NCI-H82 (cell line): ENCODE data around the gene SHB.
"Not testable (repeated sequence)": the region's sequence is repeated elsewhere in the genome, so short reads cannot be mapped to it uniquely, and the experiment has no call there.

Experiments used
- DNase-seq: peaks from one replicate; lab custom pipeline; 2025; lab: John Stamatoyannopoulos, UW

The SHB gene

DNA sequence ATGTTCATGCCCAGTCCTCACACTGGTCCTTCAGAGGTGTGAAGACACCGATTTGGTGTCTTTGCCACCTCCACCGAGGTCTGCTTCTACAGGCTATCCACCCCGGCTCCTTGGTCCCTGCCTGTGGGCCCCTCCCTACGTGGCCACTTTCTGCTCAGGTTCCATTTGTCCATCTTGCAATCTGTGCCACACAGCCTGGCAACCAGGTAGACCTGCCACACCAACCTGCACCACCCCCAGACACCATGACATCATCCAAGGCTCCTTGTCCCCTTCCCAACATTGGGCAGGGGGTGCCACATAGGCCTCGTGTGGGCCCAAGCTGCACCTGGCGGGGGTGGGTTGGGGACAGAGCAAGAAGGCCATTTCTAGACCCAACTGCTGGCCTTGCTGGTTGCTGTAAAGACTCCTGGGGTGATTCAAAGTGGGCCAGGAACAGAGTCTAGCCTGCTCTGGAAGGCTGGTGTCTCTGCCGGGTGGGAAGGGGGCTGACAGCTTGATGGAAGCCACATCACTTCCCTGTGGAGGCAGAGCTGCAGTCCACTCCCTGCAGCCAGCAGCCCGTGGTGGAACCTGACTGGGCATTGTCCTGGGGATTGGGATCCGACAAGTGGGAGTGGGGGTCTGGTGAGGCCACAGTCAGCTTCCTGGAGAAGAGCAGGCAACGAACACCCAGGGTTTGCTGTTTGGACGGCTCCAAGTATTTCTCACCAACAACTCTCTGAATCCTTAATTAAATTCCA, 99.3 kb downstream of the SHB start:
- no peak for DNase-seq

DNA sequence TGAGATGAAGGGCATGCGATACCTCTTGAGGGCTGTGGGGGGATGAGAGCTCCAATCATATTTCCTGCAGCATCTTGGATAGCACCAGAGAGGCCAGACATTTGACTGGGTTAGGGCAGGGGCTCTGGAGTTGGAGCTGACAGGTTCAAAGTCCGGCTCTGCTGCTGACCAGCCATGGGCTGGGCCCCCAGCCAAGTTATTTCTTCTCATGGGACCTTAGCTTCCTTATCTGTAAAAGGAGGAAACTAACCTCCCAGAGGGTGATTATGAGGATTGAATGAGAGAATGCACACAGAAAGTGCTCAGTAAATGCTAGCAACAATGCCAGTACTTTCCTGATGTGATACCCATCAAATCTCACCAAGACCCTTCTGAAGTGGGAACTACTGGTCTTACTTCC, 99.9 kb downstream of the SHB start:
- no peak for DNase-seq

DNA sequence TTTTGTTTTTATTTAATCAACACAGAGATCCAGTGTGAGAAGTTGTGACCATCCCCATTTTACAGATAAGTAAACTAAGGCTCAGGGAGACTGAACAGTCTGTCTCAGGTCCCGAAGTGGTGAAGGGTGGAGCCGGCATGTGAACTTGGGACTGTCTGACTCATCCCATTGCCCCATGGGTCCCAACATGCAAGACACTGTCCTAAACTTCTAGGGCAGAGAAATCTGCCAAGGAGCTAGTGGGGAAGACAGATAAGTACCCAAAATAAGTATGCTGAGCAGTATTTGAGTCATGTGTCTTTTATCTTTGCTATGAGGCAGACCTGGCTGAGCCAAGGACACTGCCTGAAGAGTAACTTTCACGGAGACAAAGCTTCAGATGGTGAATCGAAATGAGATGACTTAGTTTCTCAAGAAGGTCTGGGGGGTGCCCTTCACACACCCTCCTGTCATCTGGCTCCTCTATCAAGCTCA, 100.8 kb downstream of the SHB start:
- no peak for DNase-seq

DNA sequence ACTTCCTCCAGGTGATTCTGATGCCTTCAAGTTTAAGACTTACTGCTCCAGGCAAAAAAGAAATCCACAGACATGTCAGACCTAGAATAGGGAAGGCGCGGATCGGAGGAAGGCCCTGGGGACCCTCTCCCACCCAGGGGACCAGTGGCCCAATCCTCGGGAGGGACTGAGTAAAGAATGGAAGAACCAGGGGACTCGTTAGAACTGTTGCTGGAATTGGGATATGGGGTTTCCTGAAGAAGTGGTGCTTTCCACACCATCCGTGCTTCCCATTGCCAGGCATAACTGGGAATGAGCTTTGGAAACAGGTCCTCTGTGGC, 101.3 kb downstream of the SHB start:
- DNase-seq: no peak

DNA sequence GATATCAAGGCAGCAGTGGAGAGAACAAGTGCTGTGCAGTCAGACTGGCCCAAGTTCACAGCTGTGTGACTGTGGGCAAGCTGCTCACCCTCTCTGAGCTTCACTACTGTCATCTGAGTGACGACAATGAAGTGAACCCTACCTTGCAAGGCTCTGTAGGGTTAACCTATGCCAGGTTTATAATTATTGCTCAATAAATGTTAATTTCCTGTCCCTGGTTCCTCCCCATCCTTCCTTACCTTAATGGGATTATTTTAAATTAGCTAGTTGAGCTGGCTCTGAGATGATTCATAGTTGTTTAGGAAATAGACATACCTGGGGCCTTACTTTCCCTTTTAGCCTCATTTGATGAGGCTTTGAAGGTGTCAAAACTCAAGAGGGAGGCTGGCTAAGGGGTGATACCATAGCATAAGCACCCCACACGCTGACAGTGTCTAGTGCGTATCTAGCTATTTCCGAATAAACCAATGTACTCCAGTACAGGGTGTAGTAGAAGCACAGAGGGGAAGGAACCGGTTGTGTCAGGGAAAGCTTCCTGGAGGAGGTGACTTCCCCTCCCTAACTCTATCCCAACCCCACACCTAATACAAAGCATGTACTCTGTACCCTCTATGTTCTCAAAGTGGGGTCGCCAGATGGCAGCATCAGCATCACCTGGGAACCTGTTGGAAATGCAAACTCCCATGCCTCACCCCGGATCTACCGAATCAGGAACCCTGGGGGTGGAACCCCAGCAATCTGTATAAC, 101.8 kb downstream of the SHB start:
- DNase-seq: no peak

DNA sequence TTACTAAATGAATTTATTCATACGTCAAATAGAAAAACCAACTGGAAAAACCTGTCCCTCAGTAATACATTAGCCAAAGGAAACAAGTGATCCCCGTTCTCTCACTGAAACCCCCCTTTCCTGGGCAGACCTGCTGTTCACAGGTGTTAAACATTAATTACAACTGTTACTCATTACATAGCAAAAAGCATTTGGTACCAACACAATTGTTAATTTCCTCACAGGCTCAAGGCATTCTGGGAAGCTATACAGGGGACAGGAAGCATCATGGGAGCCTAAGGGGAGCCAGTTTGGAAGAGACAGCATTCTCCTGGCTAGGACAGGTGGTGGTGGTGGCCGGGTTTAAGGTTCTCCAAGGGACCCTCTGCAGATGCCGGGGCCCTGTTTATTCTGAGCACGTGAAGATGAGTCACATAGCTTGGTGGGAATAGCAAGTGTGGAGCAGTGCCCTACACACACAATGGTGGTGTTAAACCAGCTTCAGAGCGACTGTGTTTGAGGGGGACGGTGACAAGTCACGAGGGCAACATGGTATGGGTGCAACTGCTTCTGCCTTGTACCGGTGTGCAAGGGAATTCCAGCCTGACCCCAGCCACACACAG, 102.5 kb downstream of the SHB start:
- DNase-seq: no peak

DNA sequence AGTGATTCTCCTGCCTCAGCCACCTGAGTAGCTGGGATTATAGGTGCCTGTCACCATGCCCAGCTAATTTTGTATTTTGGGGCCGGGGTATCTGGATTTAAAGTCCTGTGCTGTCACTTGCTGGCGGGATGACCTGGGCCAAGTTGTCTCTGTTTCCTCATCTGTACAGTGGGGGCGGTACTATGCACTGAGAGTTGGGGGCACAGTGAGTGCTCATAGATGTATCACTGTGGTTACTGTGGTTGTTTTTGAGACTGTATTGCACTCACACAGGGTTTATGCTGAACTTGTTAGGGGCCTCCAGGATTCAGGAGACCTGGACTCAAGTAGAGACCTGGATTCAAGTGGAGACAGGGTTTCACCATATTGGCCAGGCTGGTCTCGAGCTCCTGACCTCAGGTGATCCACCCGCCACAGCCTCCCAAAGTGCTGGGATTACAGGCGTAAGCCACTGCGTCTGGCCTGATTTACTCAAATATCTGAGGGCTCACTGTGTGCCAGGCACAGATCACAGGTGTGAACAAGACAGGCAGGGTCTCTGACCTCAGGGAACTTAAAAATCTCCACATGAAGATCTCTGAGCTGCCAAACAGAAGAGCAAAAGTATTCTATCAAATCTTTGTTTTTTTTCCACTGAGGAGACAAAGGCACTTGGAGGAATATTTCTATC, 103.2 kb downstream of the SHB start:
- DNase-seq: not testable (repeated sequence)

DNA sequence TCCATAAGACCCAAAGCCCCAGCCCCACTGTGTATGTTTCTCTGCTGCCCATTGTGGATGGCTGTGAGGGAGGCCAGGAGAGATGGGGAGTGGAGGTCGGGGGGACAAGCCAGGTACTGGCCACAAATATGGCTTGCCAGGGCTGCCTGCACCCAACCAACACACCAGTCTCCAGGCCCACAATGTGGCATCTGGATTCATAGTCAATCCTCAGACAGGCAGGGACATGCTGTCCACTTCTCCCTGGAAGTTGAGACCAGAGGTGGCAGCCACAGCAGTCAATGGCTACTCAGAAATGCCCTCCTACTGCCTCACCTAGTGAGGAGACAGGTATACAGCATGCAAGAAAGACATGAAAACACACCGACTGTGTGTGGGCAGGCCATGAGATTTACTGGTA, 103.9 kb downstream of the SHB start:
- DNase-seq: no peak

DNA sequence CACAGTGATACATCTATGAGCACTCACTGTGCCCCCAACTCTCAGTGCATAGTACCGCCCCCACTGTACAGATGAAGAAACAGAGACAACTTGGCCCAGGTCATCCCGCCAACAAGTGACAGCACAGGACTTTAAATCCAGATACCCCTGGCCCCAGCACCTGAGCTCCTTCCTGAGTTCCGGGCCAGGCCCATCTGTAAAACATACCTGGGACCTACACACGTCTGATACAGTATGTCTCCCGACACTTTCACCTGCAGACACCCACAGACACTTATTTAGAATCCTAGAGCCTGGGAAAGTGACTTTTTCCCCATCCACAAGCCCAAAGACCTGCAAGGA, 104.3 kb downstream of the SHB start:
- DNase-seq: no peak

DNA sequence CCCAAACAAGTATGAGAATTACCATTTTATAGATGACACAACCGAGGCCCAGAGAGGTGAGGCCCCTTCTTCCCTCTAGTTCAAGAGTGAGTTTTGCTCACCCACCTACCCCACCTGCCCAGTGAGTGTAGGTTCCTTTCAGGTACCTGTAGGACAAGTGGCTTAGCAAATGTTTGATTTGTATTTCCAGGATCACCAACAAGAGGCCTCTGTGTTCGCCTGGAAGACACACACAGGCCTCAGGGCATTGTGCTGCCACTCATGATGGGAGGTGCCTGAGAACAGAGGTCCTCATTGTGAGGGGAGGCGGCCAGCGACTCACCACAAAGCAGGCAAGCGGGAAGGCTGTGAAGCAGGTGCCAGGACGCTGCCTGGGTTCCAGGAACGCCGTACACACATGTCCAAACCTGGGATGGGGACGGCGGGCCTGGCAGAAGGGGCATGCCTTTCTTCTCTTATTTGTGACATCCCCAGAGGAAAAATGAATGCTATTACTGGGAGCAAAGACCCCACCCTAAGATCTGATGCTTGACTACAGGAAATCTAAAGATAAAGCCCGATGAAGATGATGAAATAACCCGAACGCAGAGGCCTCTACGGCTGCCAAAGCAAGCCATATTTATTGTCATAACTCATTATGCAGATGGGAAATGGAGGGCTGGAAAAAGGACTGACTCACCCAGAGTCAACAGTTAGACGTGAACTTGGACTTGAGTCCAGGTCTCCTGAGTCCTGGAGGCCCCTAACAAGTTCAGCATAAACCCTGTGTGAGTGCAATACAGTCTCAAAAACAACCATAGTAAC, 104.9 kb downstream of the SHB start:
- DNase-seq: no peak

DNA sequence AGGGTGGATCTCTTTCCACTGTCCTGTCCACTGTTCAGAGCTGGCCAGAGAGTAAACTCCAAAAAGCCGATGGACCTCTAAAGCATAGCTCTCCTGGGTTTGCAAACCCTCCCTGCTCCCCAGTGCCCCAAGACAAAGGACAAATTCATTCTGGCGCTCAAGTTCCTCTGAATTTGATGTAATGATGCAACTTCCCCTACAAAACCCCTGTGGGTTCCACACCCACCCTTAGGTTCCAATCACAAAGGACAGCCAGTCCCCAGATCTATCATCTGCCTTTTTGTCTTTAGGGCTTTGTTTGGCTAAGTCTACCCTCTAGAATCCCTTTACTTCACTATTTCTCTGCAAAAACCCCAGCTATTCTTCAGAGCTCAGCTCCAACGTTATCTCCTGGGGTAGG, 107.7 kb downstream of the SHB start:
- no peak for DNase-seq

DNA sequence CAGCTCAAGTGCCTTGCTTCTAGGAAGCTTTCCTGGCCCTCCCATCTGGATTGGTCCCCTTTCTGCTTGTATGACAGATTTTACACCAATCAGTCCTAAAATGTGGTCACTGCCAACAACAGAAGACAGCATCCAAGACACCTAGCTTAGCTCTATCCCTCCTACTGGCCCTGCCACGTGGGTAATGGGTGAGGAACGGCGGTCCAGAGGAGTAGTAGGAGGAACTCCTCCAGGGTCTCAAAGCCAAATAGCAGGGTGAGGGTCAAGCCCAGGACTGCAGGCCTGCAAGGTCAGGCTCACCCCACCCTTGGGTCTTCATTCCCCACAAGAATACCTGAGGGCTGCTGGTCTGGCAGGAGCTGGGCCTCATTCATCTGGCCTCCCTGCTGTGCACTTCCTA, 108.4 kb downstream of the SHB start:
- DNase-seq: no peak

DNA sequence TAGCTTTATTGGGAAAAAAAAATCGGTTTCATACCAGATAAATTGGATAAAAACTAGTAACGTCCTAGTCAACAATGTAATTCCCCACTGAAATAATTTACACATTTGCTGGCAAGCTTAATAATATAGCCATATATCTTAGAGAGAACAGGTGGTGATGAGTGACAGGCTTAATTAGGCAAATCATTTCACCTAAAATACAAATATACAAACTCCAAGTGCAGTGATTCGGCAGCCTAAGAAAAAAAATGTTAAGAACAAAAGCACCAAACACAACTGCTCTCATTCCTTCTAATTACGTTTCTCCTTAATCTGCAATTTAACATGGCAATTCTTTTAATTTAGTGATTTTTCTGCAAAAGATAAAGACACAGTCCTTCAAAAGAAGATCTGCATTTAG, 109.1 kb downstream of the SHB start:
- no peak for DNase-seq

DNA sequence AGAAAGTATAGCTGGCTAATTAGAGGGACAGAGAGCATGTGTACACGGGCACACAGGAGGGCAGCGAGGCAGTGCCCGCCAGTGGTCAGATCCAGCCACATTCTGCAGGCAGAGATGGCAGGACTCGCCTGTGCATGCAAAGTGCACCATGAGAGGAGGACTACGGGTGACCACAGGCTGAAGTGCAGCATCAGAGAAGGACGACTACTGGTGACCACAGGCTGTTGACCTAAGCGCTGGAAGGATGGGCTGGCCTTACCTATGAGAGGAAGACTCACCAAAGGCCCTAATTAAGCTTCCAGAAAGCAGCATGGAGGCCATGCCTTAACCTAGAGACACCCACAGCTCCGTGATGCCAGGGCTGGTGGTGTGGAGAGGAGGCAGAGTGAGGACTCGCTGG, 110.9 kb downstream of the SHB start:
- DNase-seq: no peak

DNA sequence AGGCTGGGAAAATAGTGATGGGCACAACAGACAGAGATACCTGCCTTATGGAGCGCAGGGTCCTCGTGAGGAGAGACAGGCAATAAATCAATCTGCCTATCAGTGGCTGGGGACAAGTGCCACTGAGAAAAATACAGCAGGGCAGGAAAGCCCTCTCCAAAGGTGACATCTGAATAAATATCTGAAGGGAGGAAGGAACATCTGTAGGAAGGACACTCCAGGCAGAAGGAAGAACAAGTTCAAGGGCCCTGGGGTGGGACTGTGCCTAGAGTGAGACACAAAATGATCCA, 111.4 kb downstream of the SHB start:
- no peak for DNase-seq

DNA sequence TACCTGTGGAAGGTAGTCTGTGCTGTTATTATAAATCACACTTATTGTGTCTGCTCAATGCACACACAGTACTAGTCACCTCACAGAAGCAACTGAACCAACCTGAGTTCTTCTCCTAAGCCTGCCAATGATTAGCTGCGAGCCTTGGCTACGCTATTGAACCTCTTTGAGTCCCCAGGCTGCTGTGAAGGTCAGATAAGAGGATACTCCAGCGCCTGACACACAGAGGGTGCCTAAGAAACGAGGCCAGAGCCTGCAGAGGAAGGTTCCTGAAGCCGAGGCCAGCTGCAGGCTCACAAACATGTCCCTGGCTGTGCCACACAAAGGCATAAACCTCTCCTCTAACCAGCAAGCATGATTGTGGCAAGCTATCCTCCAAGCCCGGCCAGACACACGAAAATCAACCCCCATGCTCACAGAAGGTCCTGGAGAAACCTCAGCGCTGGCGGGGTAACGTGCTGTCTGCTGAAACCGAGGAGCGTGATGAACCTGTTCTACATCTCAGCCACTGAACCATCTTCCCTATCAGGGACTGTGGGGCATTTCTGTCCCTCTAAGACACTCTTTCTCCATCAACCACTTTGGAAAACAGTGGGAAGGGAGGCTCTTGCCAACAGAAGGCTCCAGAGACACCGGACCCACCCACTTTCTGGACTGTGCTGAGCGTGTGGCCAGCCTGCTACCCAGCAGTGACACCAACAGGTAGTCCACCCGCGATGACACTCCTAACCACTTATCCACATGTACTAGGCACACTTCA, 111.9 kb downstream of the SHB start:
- DNase-seq: no peak

DNA sequence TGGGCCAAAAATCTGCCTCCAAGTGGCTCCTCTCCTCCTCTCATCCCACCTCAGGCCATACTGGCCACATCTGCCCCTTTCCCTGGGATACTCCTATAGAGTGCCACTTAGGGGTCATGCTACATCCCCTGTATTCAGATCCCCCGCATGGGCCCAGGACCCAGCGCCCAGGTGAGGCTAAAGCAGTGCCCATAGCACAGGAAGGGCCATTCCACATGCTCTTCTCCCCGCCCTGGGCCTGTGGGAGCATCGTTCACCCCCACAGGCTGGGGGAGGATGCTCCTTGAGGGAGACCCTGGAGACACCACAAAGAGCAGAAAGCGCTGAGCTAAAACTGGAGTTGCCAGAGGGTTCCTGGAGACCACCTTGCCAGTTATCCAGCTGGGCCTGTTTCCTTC, 112.6 kb downstream of the SHB start:
- no peak for DNase-seq

DNA sequence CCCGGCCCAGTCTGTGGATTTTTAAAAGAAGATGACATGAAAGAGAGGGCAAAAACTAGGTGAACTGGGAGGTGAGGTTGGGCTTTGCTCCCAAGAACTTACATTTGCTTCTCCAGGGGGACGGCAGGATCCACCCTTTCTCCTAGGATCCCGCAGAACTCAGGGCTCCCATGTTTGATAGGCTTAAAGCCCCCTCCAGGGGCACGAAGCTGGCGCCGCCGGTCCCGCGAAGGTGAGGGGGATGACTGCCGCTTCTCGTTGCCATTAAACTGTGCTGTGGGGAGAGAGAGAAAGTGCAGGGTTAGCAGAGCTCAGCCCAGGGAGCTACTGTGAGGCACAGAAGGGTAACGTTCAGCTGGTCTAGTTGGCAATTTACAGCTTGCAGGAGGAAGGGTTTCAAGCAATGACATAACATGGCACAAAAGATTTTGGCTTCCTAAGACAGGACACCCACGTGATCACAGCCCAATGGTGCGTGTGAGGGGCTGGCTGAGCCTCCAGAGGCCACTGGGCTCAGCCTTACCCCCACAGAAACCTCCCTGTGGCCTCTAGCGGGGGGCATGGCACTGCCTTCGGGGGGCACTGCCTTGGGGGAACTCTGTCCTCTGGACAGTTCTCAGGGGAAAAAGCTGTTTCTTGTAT, 113.1 kb downstream of the SHB start:
- DNase-seq: no peak

DNA sequence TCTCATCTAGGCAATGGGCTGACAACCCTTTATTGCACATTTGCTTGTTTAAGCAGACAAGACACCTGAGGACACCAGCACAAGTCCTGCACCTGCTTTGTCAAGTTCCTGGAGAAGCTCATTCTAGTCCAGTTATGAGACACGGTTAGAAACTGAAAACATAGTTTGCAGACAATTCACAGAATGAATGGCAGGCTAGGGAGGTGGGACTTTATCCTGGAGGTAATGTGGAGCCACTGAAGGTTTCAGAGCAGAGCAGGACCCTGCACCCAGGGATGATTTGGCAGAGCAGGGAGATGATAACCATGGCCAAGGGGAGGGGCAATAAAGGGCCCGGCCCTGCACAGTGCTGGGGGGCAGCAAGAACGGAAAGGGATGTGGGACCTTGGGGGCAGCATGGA, 114.4 kb downstream of the SHB start:
- DNase-seq: no peak

DNA sequence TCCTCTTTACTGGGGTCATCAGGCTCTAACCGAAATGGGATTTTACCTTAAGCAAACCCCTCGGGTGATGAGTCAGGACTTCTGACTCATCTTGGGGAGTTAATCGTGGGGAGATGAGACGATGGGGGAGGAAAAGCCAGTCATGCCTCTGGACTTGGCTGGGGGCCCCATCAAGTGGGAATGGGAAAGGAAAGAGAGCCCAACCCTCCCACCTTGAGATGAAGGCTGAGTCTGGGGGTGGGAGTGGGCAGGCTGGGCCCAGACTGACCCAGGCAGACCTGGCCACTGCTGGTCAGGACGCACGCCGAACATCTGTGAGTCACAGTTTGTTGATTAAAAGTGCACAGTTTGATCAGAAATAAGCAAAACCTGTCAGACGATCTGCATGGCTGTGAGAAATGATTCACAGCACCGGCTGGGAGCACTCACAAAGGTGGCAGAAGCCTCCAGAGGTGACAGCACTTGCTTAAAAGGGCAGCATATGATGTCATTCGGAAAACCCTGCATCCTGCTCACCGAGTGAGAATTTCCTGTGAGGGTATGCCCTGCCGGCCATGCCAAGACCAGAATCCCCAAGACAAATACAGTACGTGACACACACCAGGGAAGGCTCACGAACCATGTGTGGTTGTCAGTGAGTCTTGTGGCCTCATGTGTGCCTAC, 115.1 kb downstream of the SHB start:
- no peak for DNase-seq
